ENCODE measurements around the gene SLC44A4.
"Not testable (repeated sequence)": the region's sequence is repeated elsewhere in the genome, so short reads cannot be mapped to it uniquely, and the experiment has no call there.

SLC44A4 gene

DNA sequence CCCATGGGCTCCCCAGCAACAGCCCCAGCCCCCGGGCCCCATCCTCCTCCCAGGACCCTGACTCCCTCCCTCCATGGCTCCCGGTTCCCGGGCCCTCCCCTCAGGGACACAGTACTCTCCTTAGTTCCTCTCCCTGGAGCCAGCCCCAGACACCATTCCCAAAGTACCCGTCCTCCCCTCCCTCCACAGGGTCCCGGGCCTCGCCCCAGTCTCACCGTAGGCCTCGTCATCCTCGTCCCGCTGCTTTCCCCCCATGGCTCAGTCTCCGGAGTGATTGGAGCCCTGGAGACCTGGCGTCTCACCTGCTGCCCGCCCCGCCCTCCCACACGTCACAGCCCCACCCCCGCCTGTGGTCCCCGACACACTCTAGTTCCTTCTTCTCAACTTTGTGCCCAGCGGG, at the start of gene SLC44A4:
SLC44A4 (minus strand) TSS at position 272 of the 400 bp plus-strand sequence; CDS start at position 255, 17 bp downstream.
- DNase-seq, result no peak

GRCh38 chr6:31928672-31928939, 49.8 kb upstream of the SLC44A4 start:
- no peak for DNase-seq

DNA sequence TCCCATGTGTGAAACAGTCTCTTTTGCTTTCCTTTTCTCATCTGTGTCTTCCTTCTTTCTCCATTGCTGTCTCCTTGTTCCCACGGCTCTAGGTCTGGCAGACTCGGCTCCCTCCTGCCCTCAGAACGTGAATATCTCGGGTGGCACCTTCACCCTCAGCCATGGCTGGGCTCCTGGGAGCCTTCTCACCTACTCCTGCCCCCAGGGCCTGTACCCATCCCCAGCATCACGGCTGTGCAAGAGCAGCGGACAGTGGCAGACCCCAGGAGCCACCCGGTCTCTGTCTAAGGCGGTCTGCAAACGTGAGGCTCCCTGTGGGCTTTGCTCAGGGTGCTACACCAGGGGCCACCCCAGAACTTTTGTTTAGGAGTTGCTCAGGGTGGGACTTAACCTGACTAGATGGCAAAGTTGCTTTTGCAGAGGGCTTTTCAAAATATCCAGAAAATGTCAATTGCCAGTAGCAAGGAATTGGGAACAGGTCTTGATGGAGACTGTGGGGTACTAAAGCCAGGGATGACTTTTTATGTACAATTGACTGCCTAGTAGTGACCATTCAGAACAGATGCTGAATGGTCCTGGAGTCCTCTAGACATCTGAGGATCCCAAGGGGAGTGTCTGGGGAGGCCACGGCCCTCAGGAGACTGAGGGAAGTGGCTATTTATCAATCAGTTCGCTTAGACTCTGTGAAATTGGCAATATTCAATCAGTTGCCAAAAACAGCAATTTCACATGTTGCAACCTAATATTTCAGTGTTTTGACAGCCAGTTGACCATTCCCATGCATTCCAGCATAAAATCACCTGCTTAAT, 49.3 kb upstream of the SLC44A4 start:
- DNase-seq, result no peak

- DNase-seq, result no peak
Measured at GRCh38 chr6:31927242-31927862, 48.6 kb upstream of the SLC44A4 start, which contains the start of gene C2. C2 (plus strand) TSS chr6:31927717; CDS start chr6:31927753, 36 bp downstream.

GRCh38 chr6:31922942-31923341, 44.1 kb upstream of the SLC44A4 start:
- DNase-seq, result no peak

DNA sequence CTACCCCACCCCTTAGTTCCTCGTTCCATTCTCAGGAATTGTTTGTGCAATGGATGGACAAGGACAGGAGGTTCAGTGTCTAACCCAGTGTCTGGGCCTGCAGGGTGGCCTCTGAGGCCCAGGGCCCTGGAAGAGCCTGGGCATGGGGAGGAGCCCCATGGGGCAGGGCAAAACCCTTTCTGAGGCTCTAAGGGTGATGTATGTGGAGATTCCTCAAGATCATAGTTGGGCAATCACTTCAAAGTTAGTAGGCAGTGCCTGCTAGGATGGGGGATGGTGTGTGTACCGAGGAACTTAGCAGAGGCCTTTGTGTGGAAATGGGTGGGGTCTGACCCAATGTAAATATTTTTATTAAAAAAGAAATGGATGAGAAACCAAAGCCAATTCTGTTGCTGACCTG, 42.0 kb upstream of the SLC44A4 start:
- DNase-seq, result no peak

DNA sequence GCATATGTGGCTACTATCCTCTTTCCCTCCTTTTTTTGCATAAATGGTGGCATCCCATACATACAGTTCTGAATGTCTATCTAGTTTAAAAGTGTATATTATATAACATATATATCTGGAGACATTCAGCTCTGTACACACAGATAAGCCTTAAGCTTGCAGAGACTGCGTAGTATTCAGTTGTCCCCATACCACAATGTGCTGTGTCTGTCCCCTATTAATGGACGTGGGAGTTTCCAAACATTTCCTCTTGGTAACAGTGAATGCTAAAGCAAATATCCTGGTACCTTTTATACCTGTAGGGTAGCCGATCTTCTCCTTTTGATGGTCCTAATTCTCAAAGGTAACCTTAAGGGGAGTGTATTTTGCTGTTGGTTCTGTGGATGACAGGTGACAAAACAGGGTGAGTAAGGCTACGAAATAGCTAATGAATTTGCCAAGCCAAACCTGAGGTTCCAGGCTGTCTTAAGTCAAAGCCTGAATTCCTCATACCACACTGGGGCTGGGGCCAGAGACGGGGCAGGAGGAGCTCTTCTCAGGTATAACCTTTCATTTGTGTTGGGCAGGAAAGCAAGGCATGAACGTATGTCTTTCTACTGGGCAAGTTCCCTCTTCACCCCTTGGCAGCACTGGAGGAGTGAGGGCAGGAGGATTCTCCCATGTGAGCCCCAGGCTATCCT, 41.0 kb upstream of the SLC44A4 start:
- DNase-seq, result no peak

DNA sequence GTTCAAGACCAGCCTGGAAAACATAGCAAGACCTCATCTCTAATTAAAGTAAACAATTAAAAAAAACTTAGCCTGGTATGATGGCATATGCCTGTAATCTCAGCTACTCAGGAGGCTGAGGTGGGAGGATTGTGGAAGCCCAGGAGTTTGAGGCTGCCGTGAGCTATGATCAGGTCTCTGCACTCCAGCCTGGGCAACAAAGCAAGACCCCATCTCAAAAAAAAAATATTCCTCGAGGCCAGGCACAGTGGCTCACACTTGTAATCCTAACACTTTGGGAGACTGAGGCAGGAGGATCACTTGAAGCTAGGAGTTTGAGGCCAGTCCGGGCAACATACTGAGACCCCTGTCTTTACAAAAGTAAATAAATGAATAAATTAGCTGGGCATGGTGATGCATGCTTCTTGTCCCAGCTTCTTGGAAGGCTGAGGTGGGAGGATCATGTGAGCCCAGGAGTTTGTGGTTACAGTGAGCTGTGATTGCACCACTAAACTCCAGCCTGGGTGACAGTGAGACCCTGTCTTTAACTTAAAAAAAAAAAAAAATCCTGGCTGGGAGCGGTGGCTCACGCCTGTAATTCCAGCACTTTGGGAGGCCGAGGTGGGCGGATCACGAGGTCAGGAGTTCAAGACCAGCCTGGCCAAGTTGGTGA, 39.4 kb upstream of the SLC44A4 start:
- DNase-seq, result no peak

DNA sequence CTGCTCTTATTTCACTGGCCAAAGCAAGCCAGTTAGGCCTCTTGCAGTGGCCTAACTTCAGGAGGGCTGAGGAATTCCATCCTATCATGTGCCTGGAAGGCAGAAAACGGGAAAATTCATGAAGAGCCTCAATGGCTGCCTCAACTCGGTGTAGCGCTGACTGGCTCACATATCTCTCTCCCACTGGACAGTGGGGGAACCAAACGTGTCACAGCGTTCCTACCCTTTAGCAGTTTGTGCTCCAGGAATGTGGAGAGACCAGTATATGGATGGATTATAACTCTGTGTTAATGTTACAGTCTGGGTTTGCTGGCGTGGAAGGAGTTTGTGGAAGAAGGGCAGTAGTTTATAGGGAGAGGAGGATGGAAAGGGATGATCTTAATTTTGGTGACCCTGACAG, 37.0 kb upstream of the SLC44A4 start:
- DNase-seq, result no peak

- no peak for DNase-seq
Measured at GRCh38 chr6:31915351-31915750, 36.6 kb upstream of the SLC44A4 start.

DNA sequence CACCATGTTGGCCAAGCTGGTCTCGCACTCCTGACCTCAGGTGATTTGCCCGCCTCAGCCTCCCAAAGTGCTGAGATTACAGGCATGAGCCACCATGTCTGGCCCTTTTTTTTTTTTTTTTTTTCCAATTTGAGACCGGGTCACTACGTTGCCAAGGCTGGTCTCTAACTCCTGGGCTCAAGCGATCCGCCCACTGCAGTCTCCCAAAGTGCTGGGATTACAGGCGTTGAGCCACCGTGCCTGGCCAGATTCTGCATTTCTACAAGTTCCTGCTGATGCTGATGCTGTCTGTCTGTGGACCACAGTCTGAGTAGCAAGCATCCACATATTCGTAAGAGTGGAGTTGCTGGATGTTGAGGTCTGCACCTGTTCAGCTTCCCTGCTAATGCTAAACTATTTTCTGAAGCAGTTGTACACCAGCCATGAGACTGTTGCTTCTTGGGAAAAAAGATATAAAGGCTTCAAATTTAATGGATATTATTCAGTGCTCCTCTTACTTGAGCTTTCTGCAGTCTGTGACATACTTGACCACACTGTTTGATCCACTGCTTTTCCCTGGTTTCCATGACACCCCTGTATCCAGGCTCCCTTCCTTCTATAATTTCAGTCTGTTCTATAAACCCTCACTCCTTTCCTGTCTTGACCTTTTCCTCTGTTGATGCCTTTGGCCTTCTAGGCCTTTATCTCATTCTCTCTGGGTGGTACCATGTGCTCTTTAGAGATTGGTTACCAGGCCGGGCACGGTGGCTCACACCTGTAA, 33.2 kb upstream of the SLC44A4 start:
- DNase-seq, result no peak

DNA sequence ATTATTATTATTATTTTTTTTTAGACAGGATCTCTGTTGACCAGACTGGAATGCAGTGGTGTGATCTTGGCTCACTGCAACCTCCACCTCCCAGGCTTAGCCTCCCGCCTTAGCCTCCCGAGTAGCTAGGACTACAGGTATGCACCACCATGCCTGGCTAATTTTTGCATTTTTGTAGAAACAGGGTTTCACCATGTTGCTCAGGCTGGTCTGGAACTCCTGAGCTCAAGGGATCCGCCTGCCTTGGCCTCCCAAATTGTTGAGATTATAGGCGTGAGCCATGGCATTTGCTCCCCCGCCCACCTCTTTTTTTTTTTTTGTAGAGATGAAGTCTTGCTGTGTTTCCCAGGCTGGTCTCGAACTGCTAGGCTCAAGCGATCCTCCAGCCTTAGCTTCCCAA, 30.5 kb upstream of the SLC44A4 start:
- not testable (repeated sequence) for DNase-seq

- DNase-seq, result no peak
Measured at GRCh38 chr6:31908791-31909190, 30.0 kb upstream of the SLC44A4 start.

DNA sequence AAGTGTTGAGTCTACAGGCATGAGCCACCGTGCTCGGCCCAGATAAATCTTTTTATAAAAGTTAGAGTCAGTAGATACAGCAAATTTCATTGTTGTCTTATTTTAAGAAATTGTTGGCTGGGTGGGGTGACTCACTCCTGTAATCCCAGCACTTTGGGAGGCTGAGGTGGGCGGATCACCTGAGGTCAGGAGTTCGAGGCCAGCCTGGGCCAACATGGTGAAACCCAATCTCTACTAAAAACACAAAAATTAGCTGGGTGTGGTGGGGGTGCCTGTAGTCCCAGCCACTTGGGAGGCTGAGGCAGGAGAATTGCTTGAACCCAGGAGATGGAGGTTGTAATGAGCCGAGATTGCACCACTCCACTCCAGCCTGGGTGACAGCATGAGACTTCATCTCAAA, 29.5 kb upstream of the SLC44A4 start:
- not testable (repeated sequence) for DNase-seq

DNA sequence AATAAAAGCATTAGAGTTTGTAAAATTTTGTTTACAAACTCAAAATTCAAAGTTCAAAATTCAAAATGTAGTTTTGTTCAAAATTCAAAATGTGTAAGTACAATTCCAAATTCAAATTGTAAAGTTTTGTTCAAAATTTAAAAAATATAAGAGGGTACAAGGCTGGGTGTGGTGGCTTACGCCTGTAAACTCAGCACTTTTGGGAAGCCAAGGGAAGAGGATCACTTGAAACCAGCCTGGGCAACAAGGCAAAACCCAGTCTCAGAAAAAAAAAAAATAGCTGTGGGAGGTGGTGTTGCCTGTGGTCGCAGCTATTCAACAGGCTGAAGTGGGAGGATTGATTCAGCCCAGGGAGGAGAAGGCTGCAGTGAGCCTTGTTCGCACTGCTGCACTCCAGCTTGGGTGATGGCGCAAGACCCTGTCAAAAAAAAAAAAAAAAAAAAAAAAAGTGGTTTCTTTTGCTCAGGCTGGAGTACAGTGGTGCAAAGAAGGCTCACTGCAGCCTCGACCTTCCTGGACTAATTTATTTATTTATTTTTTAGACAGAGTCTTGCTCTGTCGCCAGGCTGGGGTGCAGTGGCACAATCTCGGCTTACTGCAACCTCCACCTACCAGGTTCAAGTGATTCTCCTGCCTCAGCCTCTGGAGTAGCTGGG, 28.5 kb upstream of the SLC44A4 start:
- no peak for DNase-seq

DNA sequence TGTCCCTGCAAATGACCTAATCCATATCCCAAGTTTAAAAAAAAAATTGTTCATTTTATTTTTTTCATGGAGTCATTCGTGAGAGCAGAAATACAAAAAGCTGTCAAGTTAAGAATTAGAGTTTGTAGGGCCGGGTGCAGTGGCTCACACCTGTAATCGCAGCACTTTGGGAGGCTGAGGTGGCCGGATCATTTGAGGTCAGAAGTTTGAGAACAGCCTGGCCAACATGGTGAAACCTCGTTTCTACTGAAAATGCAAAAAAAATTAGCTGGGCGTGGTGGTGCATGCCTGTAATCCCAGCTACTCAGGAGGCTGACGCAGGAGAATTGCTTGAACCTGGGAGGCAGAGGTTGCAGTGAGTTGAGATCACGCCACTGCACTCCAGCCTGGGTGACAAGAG, 27.9 kb upstream of the SLC44A4 start:
- not testable (repeated sequence) for DNase-seq

GRCh38 chr6:31906122-31906521, 27.3 kb upstream of the SLC44A4 start:
- DNase-seq, result no peak

DNA sequence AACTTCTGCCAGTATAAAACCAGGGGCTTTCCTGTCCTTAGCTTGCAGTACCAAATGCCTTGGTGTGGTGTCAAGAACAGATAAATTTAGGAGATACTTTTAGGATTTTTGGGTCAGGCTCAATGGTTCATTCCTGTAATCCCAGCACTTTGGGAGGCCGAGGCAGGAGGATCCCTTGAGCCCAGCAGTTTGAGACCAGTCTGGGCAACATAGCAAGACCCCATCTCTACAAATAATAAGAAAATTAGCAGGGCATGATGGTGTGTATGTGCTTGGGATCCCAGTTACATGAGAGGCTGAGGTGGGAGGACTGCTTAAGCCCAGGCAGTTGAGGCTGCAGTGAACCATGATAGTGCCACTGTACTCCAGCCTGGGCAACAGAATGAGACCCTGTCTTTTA, 26.2 kb upstream of the SLC44A4 start:
- DNase-seq, result no peak

GRCh38 chr6:31903957-31904356, 25.2 kb upstream of the SLC44A4 start:
- DNase-seq, result no peak

DNA sequence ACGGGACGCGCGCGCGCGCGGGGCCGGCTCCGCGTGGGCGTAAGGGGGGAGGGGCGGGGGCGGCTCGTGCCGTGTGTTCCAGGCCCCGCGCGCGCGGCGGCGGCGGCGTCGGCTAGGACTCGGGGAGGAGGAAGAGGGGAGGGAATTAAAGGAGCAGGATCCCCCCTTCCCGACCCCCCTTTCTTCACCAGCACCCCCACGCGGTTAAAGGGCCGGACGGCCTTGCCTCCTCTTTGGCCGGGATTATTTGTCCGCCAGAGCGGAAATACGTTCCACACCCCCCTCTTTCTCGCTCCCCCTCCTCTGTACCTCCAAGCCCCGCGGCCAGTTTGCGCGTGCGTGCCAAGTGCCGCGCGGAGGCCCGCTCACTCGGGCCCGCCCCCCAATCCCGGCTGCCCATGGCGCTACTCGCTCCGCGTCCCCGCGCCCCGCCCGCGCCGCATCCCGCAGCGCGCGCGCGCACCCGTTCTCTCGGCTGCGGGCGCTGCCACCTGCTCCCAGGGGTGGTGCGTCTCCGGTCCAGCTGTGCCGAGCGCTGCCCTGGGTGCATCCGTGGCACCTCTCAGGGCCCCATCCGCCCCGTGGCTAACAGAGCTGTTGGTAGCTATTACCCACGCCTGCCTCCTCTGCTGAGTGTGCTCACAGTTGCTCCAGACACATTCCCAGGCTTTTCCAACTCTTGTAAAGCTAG, 23.3 kb upstream of the SLC44A4 start, which contains the start of gene ZBTB12:
ZBTB12 (minus strand) TSS at position 134 of the 691 bp plus-strand sequence. CDS start 781 bp downstream, outside the sequence.
- DNase-seq, result peak; percentile 83

DNA sequence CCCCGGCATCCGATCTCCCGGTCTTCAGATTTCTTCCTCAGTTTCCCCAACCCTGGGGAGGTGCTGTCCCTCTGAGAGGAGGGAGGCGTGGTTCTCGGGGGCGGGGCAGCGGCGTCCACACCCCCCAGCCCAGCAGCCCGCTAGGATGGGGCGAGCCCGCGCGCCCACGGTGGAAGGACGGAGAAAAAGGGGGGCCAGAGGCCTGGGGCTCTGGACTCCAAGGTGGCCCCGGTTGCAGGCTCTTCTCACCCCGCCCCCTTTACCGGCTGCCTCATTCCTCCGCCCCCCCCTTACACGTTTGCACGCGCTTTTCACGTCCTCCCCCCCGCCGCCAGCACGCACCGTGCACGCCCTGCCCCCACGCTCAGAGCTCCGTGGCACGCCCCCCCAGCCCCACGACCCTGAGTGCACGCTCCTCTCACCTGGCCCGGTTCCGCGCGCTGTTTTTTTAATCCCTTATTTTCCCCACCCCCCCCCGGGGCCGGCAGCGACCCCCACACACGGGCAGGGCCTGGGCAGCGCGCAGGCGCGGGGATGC, 22.7 kb upstream of the SLC44A4 start:
- DNase-seq, result peak; percentile 35
